Neural cell (in vitro differentiated cells): ENCODE measurements around the gene FAM229A. TPM values are rescaled to one million over a fixed set of nuclear protein-coding genes. Genes with fewer than 3 reads are reported as not detected.

ENCODE experiments used
- H2AFZ ChIP-seq: fragments of 200-600, 300-800 bp; sonication (generic), shearing (Covaris generic); 2 replicates; pipeline ENCODE4 v1.6.0; 2014; ENCODE audit warnings: low read depth, mild to moderate bottlenecking, antibody characterized with exemption, low read length, moderate library complexity
- H3F3A ChIP-seq: fragments of 200-600 bp; shearing (Covaris generic); 2 replicates; pipeline ENCODE4 v1.6.1; 2016; ENCODE audit warnings: mild to moderate bottlenecking, moderate library complexity, mixed read lengths, antibody characterized with exemption, low read length; ENCODE audit not compliant: insufficient read depth, poor library complexity, severe bottlenecking
- H3K27ac ChIP-seq: fragments of 200-600, 300-800 bp; sonication (generic), shearing (Covaris generic); 2 replicates; pipeline ENCODE4 v1.5.1; 2014; ENCODE audit warnings: mild to moderate bottlenecking, low read length, moderate library complexity
- H3K27me3 ChIP-seq: fragments of 300-800, 200-600 bp; sonication (generic), shearing (Covaris generic); 2 replicates; pipeline ENCODE4 v1.6.0; 2014; ENCODE audit warnings: mild to moderate bottlenecking, low read depth, low read length, moderate library complexity; ENCODE audit not compliant: insufficient read depth
- H3K36me3 ChIP-seq: fragments of 300-800, 200-600 bp; sonication (generic), shearing (Covaris generic); 2 replicates; pipeline ENCODE4 v1.5.1; 2014; ENCODE audit warnings: mild to moderate bottlenecking, antibody characterized with exemption, low read length, moderate library complexity; ENCODE audit not compliant: insufficient read depth
- H3K4me2 ChIP-seq: fragments of 300-800, 200-600 bp; sonication (generic), shearing (Covaris generic); 2 replicates; pipeline ENCODE4 v1.6.0; 2014; ENCODE audit warnings: mild to moderate bottlenecking, low read length
- H3K4me3 ChIP-seq: fragments of 300-800, 200-600 bp; sonication (generic), shearing (Covaris generic); 2 replicates; pipeline ENCODE4 v1.5.1; 2014; ENCODE audit warnings: mild to moderate bottlenecking, low read length, moderate library complexity
- H3K79me2 ChIP-seq: fragments of 200-600 bp; shearing (Covaris generic); replicated peaks from 2 replicates; pipeline ENCODE4 v1.6.0; 2014; ENCODE audit warnings: mild to moderate bottlenecking, low read length, moderate library complexity; ENCODE audit not compliant: insufficient read depth
- H3K9ac ChIP-seq: fragments of 300-800, 200-600 bp; sonication (generic), shearing (Covaris generic); 2 replicates; pipeline ENCODE4 v1.6.1; 2016; ENCODE audit warnings: mild to moderate bottlenecking, low read length, mixed read lengths
- H3K9me2 ChIP-seq: fragments of 200-600 bp; shearing (Covaris generic); 2 replicates; pipeline ENCODE4 v1.6.1; 2016; ENCODE audit warnings: mild to moderate bottlenecking, low read length, mixed read lengths; ENCODE audit not compliant: insufficient read depth
- H3K9me3 ChIP-seq: fragments of 200-600, 300-800 bp; sonication (generic), shearing (Covaris generic); 2 replicates; pipeline ENCODE4 v1.6.1; 2016; ENCODE audit warnings: mild to moderate bottlenecking, mixed run types, low read length, moderate library complexity, mixed read lengths
- H4K20me1 ChIP-seq: fragments of 200-600 bp; shearing (Covaris generic); 2 replicates; pipeline ENCODE4 v1.6.1; 2016; ENCODE audit warnings: mild to moderate bottlenecking, mixed run types; ENCODE audit not compliant: insufficient read depth
- EP300 ChIP-seq: fragments of 450-650 bp; conservative IDR thresholded peaks from 2 replicates; pipeline ENCODE4 v1.6.1; 2014; ENCODE audit warnings: antibody characterized with exemption, mild to moderate bottlenecking, moderate library complexity; ENCODE audit not compliant: poor library complexity, severe bottlenecking
- EZH2 ChIP-seq: fragments of 200-600, 300-800 bp; shearing (Covaris generic), sonication (generic); IDR thresholded peaks from 2 replicates; pipeline ENCODE4 v1.6.1; 2014; ENCODE audit warnings: antibody characterized with exemption, low read length, borderline replicate concordance, mild to moderate bottlenecking; ENCODE audit not compliant: insufficient read depth, poor library complexity, severe bottlenecking
- MXI1 ChIP-seq: fragments of 450-650 bp; conservative IDR thresholded peaks from 2 replicates; pipeline ENCODE4 v1.6.1; 2014; ENCODE audit warnings: antibody characterized with exemption, mild to moderate bottlenecking; ENCODE audit not compliant: poor library complexity, severe bottlenecking
- POLR2AphosphoS5 ChIP-seq: IDR thresholded peaks from 2 replicates; pipeline ENCODE4 v1.6.1; 2012
- RAD21 ChIP-seq: fragments of 450-650 bp; conservative IDR thresholded peaks from 2 replicates; pipeline ENCODE4 v1.6.1; 2014; ENCODE audit warnings: antibody characterized with exemption, mild to moderate bottlenecking, moderate library complexity
- SMC3 ChIP-seq: fragments of 450-650 bp; conservative IDR thresholded peaks from 2 replicates; pipeline ENCODE4 v1.6.1; 2014; ENCODE audit warnings: antibody characterized with exemption, mild to moderate bottlenecking, moderate library complexity; ENCODE audit not compliant: poor library complexity
- TAF1 ChIP-seq: IDR thresholded peaks from 2 replicates; pipeline ENCODE4 v1.6.1; 2012; ENCODE audit warnings: low read depth
- polyA plus RNA-seq: library from polyadenylated mRNA; depleted of rRNA; stranded (reverse); fragments of >200 nt; gene quantifications from 2 replicates; pipeline ENCODE4 v1.2.3, GENCODE V29; 2014
- TF ChIP-seq, protein P1 (sequence below): fragments of 450-650 bp; IDR thresholded peaks from 2 replicates; pipeline ENCODE4 v1.5.1; 2014; ENCODE audit warnings: antibody characterized with exemption, mild to moderate bottlenecking, moderate library complexity; ENCODE audit not compliant: poor library complexity, severe bottlenecking
- TF ChIP-seq, protein P2 (sequence below): IDR thresholded peaks from 2 replicates; pipeline ENCODE4 v1.6.1; 2012; ENCODE audit warnings: borderline replicate concordance

FAM229A gene
- polyA plus RNA-seq, 1 donor from 2014 or later = 6.1 TPM

DNA sequence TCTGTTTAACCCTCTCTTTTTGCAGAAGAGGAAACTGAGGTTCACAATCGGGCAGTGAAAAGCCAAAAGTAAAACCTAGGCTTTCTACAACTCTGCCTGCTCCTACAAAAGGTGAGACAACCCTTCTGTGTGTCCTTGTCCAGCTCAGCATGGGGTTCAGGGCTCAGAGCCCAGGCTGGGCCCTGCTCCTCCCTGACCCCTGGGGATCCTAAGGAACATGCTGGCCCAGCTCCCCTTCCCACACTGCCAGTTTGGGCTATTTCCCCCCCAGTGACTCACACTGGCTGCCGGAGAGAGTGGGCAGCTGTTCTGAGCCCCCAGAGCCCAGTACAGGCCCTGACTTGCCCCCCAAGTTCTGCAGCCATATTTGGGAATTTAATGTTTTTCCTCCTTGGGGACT, 8.9 kb downstream of the FAM229A start:
- H3K9me3 ChIP-seq = no peaks in the 10 kb centered on the region
- no peak overlapping the region for H3K9ac ChIP-seq
- no peak overlapping the region for H3K27ac ChIP-seq
- no peaks in the 10 kb centered on the region for H3F3A ChIP-seq
- H2AFZ ChIP-seq = no peak overlapping the region
- no peaks in the 10 kb centered on the region for H4K20me1 ChIP-seq
- no peaks in the 10 kb centered on the region for H3K27me3 ChIP-seq
- no peaks in the 10 kb centered on the region for H3K36me3 ChIP-seq
- H3K79me2 ChIP-seq = no peaks in the 10 kb centered on the region
- no peaks in the 10 kb centered on the region for H3K9me2 ChIP-seq
- no peak overlapping the region for H3K4me3 ChIP-seq
- no peak for TF ChIP-seq POLR2AphosphoS5
- TF ChIP-seq SMC3 = no peak
- no peak for TF ChIP-seq RAD21
- TF ChIP-seq, protein P1, sequence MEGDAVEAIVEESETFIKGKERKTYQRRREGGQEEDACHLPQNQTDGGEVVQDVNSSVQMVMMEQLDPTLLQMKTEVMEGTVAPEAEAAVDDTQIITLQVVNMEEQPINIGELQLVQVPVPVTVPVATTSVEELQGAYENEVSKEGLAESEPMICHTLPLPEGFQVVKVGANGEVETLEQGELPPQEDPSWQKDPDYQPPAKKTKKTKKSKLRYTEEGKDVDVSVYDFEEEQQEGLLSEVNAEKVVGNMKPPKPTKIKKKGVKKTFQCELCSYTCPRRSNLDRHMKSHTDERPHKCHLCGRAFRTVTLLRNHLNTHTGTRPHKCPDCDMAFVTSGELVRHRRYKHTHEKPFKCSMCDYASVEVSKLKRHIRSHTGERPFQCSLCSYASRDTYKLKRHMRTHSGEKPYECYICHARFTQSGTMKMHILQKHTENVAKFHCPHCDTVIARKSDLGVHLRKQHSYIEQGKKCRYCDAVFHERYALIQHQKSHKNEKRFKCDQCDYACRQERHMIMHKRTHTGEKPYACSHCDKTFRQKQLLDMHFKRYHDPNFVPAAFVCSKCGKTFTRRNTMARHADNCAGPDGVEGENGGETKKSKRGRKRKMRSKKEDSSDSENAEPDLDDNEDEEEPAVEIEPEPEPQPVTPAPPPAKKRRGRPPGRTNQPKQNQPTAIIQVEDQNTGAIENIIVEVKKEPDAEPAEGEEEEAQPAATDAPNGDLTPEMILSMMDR = no peak
- no peak for TF ChIP-seq EP300
- TF ChIP-seq EZH2 = no peak
- TF ChIP-seq, protein P2, sequence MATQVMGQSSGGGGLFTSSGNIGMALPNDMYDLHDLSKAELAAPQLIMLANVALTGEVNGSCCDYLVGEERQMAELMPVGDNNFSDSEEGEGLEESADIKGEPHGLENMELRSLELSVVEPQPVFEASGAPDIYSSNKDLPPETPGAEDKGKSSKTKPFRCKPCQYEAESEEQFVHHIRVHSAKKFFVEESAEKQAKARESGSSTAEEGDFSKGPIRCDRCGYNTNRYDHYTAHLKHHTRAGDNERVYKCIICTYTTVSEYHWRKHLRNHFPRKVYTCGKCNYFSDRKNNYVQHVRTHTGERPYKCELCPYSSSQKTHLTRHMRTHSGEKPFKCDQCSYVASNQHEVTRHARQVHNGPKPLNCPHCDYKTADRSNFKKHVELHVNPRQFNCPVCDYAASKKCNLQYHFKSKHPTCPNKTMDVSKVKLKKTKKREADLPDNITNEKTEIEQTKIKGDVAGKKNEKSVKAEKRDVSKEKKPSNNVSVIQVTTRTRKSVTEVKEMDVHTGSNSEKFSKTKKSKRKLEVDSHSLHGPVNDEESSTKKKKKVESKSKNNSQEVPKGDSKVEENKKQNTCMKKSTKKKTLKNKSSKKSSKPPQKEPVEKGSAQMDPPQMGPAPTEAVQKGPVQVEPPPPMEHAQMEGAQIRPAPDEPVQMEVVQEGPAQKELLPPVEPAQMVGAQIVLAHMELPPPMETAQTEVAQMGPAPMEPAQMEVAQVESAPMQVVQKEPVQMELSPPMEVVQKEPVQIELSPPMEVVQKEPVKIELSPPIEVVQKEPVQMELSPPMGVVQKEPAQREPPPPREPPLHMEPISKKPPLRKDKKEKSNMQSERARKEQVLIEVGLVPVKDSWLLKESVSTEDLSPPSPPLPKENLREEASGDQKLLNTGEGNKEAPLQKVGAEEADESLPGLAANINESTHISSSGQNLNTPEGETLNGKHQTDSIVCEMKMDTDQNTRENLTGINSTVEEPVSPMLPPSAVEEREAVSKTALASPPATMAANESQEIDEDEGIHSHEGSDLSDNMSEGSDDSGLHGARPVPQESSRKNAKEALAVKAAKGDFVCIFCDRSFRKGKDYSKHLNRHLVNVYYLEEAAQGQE = no peak
- TF ChIP-seq MXI1 = no peak
- TF ChIP-seq TAF1 = no peak
- H3K4me2 ChIP-seq = no peak overlapping the region

DNA sequence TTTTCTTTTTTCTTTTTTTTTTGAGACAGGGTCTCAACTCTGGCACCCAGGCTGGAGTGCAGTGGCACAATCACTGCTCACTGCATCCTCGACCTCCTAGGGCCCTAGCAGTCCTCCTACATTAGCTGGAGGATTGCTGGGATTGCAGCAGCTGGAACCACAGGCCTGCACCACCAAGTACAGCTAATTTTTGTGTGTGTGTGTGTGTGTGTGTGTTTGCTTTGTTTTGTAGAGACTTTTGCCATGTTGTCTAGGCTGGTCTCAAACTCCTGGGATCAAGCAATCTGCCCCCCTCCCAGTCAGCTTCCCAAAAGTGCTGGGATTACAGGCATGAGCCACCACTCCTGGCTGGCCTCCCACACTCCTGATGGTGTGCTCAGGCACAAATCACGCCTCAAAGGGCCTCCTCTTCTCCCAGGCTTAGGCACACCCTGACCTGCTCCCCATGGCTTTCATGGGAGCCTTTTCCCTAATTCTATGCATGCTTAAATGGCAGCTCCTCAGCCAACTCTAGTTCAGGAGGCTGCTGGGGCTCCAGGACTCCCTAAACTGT, 9.4 kb downstream of the FAM229A start:
- no peak overlapping the region for H3K27ac ChIP-seq
- H3K9ac ChIP-seq = peak overlapping the region; percentile 78
- H3K4me2 ChIP-seq = no peak overlapping the region

More for the DNA sequence above, 9.4 kb downstream of the FAM229A start:
- Histone ChIP-seq H3K4me3 (no peak overlapping the region), H2AFZ (no peak overlapping the region), H3K79me2 (no peaks in the 10 kb centered on the region), H4K20me1 (no peaks in the 10 kb centered on the region), H3K27me3 (no peaks in the 10 kb centered on the region), H3K9me3 (no peaks in the 10 kb centered on the region), H3F3A (no peaks in the 10 kb centered on the region), H3K9me2 (no peaks in the 10 kb centered on the region), H3K36me3 (no peaks in the 10 kb centered on the region)
- TF ChIP-seq RAD21 = no peak
- TF ChIP-seq, protein P2 = no peak
- no peak for TF ChIP-seq EZH2
- no peak for TF ChIP-seq TAF1
- TF ChIP-seq, protein P1 = no peak
- TF ChIP-seq EP300 = no peak
- no peak for TF ChIP-seq POLR2AphosphoS5
- TF ChIP-seq MXI1 = no peak
- TF ChIP-seq SMC3 = no peak
